GM21576 (cell line): ENCODE results near the gene KLHL34.

Source experiments
- ATAC-seq: cut with Tn5 transposase; IDR thresholded peaks from one replicate; pipeline ENCODE4 v1.9.1; 2021; ENCODE audit warnings: mild to moderate bottlenecking, moderate library complexity; ENCODE audit not compliant: unreplicated experiment

KLHL34 gene

DNA sequence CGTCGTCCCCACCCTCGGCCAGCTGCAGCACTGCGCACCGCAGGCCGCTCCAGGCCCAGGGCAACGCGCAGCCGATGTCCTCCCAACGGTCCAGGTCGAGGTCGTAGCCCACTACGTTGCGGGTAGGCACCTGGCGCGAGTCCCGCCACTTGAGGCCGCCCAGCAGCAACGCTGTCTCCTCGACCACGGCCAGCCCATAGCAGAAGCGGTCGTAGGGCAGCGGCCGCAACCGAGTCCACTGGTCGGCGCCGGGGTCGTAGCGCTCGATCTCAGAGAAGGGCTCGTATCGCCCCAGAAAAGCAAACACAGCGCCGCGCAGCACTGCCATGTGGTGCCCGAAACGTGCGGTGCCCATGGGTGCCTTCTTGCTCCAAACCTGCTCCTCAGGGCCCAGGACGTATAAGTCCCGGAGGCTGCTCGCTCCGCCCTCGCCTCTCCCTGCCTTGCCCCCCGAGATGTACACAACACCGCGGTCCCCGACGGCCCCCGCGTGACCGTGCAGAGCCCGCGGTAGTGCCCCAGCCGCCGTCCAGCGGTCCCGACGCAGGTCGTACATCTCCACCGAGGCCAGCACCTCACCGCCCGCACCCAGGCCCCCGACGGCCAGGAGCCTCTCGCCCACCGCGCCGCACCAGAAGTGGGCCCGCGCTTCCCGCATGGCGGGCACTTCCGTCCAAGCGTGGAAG lies 2.1 kb downstream of the KLHL34 start:
- ATAC-seq: no peak

GRCh38 chrX:21645886-21646285 lies 12.2 kb downstream of the KLHL34 start:
- ATAC-seq: no peak

GRCh38 chrX:21645431-21645830 lies 12.7 kb downstream of the KLHL34 start:
- ATAC-seq: no peak

DNA sequence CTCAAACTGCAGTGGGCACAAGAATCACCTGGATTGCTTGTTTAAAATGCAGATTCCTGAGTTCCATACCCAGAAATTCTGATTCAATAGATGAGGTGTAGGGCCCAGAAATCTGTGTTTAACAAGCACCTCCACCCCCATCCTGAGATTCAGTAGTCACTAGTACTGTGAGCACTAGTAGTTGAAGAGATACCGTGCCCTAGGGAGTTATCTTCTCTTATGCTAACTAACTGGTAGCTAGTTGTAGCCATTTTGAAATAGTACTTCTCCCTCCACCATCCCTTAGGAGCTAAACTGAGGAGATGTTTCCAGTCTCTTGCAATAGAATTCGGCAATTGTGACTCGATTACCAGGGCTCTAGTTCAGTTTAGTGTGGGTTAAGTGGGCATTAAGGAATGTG lies 18.4 kb downstream of the KLHL34 start:
- ATAC-seq: no peak

- no peak for ATAC-seq
Measured at GRCh38 chrX:21638311-21638710, 19.8 kb downstream of the KLHL34 start.

DNA sequence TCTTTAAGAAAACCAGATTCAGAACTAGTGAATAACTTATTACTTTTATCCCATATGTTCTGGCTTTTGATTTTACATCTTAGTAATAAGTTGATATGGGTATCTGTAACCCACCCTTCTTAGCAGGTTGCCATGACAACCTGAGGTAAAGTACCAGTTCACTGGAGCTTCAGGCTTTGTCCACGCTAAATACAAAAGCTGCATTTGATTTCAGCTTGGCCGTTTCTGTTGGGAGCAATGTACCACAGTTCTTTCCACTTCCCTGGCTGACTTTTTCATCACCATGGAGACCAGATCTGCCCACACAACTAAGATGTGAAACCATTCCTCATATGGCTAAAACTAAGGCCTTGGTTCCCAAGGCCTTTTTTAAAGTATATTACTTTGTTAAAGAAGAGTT lies 26.1 kb downstream of the KLHL34 start:
- ATAC-seq: no peak

- ATAC-seq: no peak
Measured at GRCh38 chrX:21623778-21624501, 34.2 kb downstream of the KLHL34 start.

- no peak for ATAC-seq
Measured at GRCh38 chrX:21620234-21620633, 37.9 kb downstream of the KLHL34 start.

GRCh38 chrX:21616386-21616785 lies 41.7 kb downstream of the KLHL34 start:
- ATAC-seq: no peak

- no peak for ATAC-seq
Measured at GRCh38 chrX:21612154-21612553, 46.0 kb downstream of the KLHL34 start.

DNA sequence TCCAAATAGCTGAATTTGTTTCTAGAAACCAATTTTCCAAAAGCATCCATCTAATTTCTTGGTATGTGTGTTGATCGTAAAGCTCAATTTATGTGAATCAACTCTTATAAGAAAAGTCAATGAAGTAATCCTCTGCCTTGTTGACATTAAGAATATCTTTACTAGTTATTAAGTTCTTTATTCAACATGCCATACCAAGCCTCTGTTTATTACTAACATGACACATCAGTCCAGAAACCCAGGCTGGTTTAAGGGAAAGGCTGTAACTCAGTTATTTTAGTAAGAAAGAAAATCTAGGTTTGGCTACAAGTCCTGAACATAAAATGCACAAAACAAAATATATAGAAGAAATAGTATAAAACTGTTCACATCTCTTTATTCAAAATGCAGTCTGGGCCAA lies 48.0 kb downstream of the KLHL34 start:
- no peak for ATAC-seq

GRCh38 chrX:21606002-21606401 lies 52.1 kb downstream of the KLHL34 start:
- no peak for ATAC-seq
